Measurements from ENCODE around the gene CMPK2.

Gene CMPK2

DNA sequence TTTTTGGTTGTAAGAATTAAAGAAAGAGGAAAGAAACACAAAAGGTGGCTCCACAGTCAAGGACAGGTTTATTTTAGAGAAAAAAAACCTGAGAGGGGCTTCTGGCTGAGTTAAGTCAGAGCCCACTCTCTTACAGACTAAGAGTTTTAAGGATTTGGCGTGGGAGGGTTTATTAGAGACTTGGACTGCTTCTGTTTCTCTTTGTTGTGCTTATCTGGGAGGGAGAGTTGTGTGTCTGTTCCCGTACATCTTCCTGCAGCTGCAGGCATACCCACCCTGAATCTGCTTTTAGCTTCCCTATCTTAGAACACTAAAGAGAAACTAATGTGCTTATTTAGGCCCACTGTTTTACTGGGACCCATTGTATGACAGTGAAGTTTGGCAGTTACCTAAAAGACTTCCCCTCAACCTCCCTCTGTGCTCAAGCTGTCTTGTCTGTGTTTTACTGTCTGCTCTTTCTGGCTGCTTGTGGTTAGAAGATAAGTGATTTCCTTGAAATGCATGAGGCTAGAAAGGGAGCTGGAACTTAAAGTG is 14.6 kb upstream of the CMPK2 start:
- no peak for ATAC-seq
- TF ChIP-seq ESRRG (CRISPR knock-in tag; IDR thresholded peaks at IDR 0.05) (no peak), ZFP3 (CRISPR knock-in tag; IDR thresholded peaks at IDR 0.05) (no peak), BACH2 (CRISPR knock-in tag; IDR thresholded peaks at IDR 0.05; ENCODE audit: borderline replicate concordance) (no peak), OSR1 (CRISPR knock-in tag; IDR thresholded peaks at IDR 0.05) (no peak), ZFP30 (CRISPR knock-in tag; IDR thresholded peaks at IDR 0.05) (no peak), RARB (CRISPR knock-in tag; IDR thresholded peaks at IDR 0.05) (no peak), TOX (CRISPR knock-in tag; IDR thresholded peaks at IDR 0.05; ENCODE audit: borderline replicate concordance) (no peak)
- TF ChIP-seq, protein P1, sequence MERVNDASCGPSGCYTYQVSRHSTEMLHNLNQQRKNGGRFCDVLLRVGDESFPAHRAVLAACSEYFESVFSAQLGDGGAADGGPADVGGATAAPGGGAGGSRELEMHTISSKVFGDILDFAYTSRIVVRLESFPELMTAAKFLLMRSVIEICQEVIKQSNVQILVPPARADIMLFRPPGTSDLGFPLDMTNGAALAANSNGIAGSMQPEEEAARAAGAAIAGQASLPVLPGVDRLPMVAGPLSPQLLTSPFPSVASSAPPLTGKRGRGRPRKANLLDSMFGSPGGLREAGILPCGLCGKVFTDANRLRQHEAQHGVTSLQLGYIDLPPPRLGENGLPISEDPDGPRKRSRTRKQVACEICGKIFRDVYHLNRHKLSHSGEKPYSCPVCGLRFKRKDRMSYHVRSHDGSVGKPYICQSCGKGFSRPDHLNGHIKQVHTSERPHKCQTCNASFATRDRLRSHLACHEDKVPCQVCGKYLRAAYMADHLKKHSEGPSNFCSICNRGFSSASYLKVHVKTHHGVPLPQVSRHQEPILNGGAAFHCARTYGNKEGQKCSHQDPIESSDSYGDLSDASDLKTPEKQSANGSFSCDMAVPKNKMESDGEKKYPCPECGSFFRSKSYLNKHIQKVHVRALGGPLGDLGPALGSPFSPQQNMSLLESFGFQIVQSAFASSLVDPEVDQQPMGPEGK (CRISPR knock-in tag; IDR thresholded peaks at IDR 0.05; ENCODE audit: borderline replicate concordance), result no peak
- TF ChIP-seq, protein P2, sequence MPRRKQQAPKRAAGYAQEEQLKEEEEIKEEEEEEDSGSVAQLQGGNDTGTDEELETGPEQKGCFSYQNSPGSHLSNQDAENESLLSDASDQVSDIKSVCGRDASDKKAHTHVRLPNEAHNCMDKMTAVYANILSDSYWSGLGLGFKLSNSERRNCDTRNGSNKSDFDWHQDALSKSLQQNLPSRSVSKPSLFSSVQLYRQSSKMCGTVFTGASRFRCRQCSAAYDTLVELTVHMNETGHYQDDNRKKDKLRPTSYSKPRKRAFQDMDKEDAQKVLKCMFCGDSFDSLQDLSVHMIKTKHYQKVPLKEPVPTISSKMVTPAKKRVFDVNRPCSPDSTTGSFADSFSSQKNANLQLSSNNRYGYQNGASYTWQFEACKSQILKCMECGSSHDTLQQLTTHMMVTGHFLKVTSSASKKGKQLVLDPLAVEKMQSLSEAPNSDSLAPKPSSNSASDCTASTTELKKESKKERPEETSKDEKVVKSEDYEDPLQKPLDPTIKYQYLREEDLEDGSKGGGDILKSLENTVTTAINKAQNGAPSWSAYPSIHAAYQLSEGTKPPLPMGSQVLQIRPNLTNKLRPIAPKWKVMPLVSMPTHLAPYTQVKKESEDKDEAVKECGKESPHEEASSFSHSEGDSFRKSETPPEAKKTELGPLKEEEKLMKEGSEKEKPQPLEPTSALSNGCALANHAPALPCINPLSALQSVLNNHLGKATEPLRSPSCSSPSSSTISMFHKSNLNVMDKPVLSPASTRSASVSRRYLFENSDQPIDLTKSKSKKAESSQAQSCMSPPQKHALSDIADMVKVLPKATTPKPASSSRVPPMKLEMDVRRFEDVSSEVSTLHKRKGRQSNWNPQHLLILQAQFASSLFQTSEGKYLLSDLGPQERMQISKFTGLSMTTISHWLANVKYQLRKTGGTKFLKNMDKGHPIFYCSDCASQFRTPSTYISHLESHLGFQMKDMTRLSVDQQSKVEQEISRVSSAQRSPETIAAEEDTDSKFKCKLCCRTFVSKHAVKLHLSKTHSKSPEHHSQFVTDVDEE (CRISPR knock-in tag; IDR thresholded peaks at IDR 0.05), result no peak
- TF ChIP-seq, protein P3, sequence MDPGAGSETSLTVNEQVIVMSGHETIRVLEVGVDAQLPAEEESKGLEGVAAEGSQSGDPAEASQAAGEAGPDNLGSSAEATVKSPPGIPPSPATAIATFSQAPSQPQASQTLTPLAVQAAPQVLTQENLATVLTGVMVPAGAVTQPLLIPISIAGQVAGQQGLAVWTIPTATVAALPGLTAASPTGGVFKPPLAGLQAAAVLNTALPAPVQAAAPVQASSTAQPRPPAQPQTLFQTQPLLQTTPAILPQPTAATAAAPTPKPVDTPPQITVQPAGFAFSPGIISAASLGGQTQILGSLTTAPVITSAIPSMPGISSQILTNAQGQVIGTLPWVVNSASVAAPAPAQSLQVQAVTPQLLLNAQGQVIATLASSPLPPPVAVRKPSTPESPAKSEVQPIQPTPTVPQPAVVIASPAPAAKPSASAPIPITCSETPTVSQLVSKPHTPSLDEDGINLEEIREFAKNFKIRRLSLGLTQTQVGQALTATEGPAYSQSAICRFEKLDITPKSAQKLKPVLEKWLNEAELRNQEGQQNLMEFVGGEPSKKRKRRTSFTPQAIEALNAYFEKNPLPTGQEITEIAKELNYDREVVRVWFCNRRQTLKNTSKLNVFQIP (CRISPR knock-in tag; IDR thresholded peaks at IDR 0.05; ENCODE audit: borderline replicate concordance, low read depth), result no peak

DNA sequence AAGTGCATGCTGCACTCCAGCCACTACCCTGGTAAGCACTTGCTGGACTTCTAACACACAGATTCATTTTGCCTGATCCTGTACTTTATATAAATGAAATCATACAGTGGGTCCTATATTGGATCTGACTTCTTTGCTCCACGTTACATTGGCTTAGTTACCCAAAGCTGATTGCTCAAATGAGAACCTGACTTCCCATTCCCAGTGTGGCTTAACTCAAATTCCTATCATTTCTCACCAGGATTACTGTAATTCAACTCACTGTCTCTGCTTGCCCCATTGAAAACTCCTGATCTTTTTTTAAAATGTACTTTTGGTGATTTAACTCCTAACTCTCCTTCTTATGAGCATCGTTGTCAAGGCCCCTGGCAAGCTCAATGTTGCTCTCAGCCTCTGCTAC is 13.3 kb upstream of the CMPK2 start:
- TF ChIP-seq ARNTL (CRISPR knock-in tag; IDR thresholded peaks at IDR 0.05; ENCODE audit: borderline replicate concordance, low read depth), result no peak
- TF ChIP-seq, protein P4, sequence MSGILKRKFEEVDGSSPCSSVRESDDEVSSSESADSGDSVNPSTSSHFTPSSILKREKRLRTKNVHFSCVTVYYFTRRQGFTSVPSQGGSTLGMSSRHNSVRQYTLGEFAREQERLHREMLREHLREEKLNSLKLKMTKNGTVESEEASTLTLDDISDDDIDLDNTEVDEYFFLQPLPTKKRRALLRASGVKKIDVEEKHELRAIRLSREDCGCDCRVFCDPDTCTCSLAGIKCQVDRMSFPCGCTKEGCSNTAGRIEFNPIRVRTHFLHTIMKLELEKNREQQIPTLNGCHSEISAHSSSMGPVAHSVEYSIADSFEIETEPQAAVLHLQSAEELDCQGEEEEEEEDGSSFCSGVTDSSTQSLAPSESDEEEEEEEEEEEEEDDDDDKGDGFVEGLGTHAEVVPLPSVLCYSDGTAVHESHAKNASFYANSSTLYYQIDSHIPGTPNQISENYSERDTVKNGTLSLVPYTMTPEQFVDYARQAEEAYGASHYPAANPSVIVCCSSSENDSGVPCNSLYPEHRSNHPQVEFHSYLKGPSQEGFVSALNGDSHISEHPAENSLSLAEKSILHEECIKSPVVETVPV (CRISPR knock-in tag; IDR thresholded peaks at IDR 0.05), result no peak
- no peak for TF ChIP-seq ISL1 (CRISPR knock-in tag; IDR thresholded peaks at IDR 0.05)
- TF ChIP-seq ZNF8 (CRISPR knock-in tag; IDR thresholded peaks at IDR 0.05), result no peak
- no peak for TF ChIP-seq GLIS3 (CRISPR knock-in tag; IDR thresholded peaks at IDR 0.05)
- TF ChIP-seq ZFP30 (CRISPR knock-in tag; IDR thresholded peaks at IDR 0.05), result no peak
- TF ChIP-seq ZC3H10 (CRISPR knock-in tag; IDR thresholded peaks at IDR 0.05), result no peak
- no peak for TF ChIP-seq BACH2 (CRISPR knock-in tag; IDR thresholded peaks at IDR 0.05; ENCODE audit: borderline replicate concordance)
- no peak for TF ChIP-seq SNAI2 (CRISPR knock-in tag; IDR thresholded peaks at IDR 0.05)
- no peak for ATAC-seq

DNA sequence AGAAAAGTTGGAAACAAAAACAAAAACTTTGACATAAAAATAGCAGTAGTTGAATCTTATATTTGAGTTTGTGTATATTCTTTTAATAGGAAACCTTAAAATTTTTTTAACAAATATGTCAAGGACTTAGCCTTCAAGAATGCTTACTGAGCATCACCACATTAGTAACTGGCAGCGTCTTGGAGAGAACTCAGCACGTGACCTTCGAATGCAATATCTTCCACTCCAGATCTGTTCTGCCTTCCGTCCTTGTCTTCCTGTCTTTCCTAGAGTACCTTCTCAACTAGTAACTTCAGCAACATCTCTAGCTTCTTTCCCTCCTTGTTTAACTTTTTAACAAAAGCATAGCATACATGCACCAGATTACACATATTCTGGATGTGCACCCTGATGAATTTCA is 12.8 kb upstream of the CMPK2 start:
- ATAC-seq, result no peak
- TF ChIP-seq, protein P5, sequence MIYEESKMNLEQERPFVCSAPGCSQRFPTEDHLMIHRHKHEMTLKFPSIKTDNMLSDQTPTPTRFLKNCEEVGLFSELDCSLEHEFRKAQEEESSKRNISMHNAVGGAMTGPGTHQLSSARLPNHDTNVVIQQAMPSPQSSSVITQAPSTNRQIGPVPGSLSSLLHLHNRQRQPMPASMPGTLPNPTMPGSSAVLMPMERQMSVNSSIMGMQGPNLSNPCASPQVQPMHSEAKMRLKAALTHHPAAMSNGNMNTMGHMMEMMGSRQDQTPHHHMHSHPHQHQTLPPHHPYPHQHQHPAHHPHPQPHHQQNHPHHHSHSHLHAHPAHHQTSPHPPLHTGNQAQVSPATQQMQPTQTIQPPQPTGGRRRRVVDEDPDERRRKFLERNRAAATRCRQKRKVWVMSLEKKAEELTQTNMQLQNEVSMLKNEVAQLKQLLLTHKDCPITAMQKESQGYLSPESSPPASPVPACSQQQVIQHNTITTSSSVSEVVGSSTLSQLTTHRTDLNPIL (CRISPR knock-in tag; IDR thresholded peaks at IDR 0.05; ENCODE audit: low read depth), result no peak
- TF ChIP-seq ARNTL (CRISPR knock-in tag; IDR thresholded peaks at IDR 0.05; ENCODE audit: borderline replicate concordance, low read depth) (no peak), OSR1 (CRISPR knock-in tag; IDR thresholded peaks at IDR 0.05) (no peak)
- TF ChIP-seq, protein P4 (CRISPR knock-in tag; IDR thresholded peaks at IDR 0.05), result no peak
